SK-N-SH treated with all-trans-retinoic acid at 6 μM for 48 hours (cell line): ENCODE data around the gene ZNF385B.

ENCODE experiments used
- ATAC-seq: fragments of 200-7000 bp; cut with Tn5 transposase; 3 replicates; pipeline ENCODE4 v1.9.1; 2020; ENCODE audit warnings: mild to moderate bottlenecking, moderate library complexity
- ARNTL ChIP-seq: fragments of 450-650 bp; formaldehyde crosslinking; IDR thresholded peaks from 2 replicates; pipeline ENCODE4 v1.5.0; 2020; ENCODE audit warnings: low read depth, mild to moderate bottlenecking, moderate library complexity, borderline replicate concordance
- CSRNP3 ChIP-seq: fragments of 250-450 bp; sonication (Bioruptor Pico); IDR thresholded peaks from 2 replicates; pipeline ENCODE4 v1.5.1; 2021; ENCODE audit warnings: mild to moderate bottlenecking, moderate library complexity
- GLIS3 ChIP-seq: fragments of 250-450 bp; sonication (Bioruptor Pico); IDR thresholded peaks from 2 replicates; pipeline ENCODE4 v1.5.0; 2020; ENCODE audit warnings: mild to moderate bottlenecking, moderate library complexity
- PATZ1 ChIP-seq: fragments of 250-450 bp; sonication (Bioruptor Pico); IDR thresholded peaks from 2 replicates; pipeline ENCODE4 v1.8.0; 2020; ENCODE audit warnings: mild to moderate bottlenecking, moderate library complexity, borderline replicate concordance
- POU6F1 ChIP-seq: fragments of 250-450 bp; sonication (Bioruptor Pico); IDR thresholded peaks from 2 replicates; pipeline ENCODE4 v1.8.0; 2021; ENCODE audit warnings: low read depth, mild to moderate bottlenecking, moderate library complexity, borderline replicate concordance
- PPARA ChIP-seq: fragments of 250-450 bp; sonication (Bioruptor Pico); IDR thresholded peaks from 2 replicates; pipeline ENCODE4 v1.5.0; 2020; ENCODE audit warnings: mild to moderate bottlenecking, borderline replicate concordance
- RARB ChIP-seq: fragments of 250-450 bp; sonication (Bioruptor Pico); IDR thresholded peaks from 2 replicates; pipeline ENCODE4 v1.8.0; 2021; ENCODE audit warnings: mild to moderate bottlenecking, moderate library complexity
- TCF4 ChIP-seq: fragments of 250-450 bp; sonication (Bioruptor Pico); IDR thresholded peaks from 2 replicates; pipeline ENCODE4 v1.8.0; 2021; ENCODE audit warnings: mild to moderate bottlenecking, moderate library complexity, borderline replicate concordance
- TSHZ2 ChIP-seq: fragments of 250-450 bp; sonication (Bioruptor Pico); IDR thresholded peaks from 2 replicates; pipeline ENCODE4 v1.5.0; 2020; ENCODE audit warnings: mild to moderate bottlenecking, moderate library complexity
- ZFP3 ChIP-seq: fragments of 250-450 bp; sonication (Bioruptor Pico); IDR thresholded peaks from 2 replicates; pipeline ENCODE4 v1.5.0; 2020; ENCODE audit warnings: mild to moderate bottlenecking, moderate library complexity
- ZFP30 ChIP-seq: fragments of 450-650 bp; formaldehyde crosslinking; IDR thresholded peaks from 2 replicates; pipeline ENCODE4 v1.5.0; 2022; ENCODE audit warnings: mild to moderate bottlenecking, moderate library complexity
- ZNF8 ChIP-seq: fragments of 450-650 bp; formaldehyde crosslinking; IDR thresholded peaks from 2 replicates; pipeline ENCODE4 v1.5.0; 2020; ENCODE audit warnings: mild to moderate bottlenecking, moderate library complexity

Gene ZNF385B

GRCh38 chr2:179646862-179647587 lies 214.4 kb downstream of the ZNF385B start (continued):
- TF ChIP-seq TSHZ2 (CRISPR knock-in tag) (no peak), GLIS3 (CRISPR knock-in tag) (no peak), RARB (CRISPR knock-in tag) (no peak), ZNF8 (CRISPR knock-in tag) (no peak), ZFP30 (no peak), ARNTL (CRISPR knock-in tag) (no peak)

GRCh38 chr2:179646173-179646769 lies 215.1 kb downstream of the ZNF385B start:
- TF ChIP-seq TSHZ2 (CRISPR knock-in tag), result no peak
- no peak for TF ChIP-seq ZNF8 (CRISPR knock-in tag)
- TF ChIP-seq CSRNP3 (CRISPR knock-in tag), result no peak
- TF ChIP-seq ZFP30, result no peak
- TF ChIP-seq POU6F1 (CRISPR knock-in tag), result no peak
- no peak for TF ChIP-seq PPARA (CRISPR knock-in tag)
- TF ChIP-seq RARB (CRISPR knock-in tag), result no peak
- no peak for TF ChIP-seq PATZ1 (CRISPR knock-in tag)

GRCh38 chr2:179645047-179645446 lies 216.4 kb downstream of the ZNF385B start:
- ATAC-seq, result no peak

More at GRCh38 chr2:179646173-179646769, 215.1 kb downstream of the ZNF385B start:
- no peak for ATAC-seq

More at GRCh38 chr2:179645047-179645446, 216.4 kb downstream of the ZNF385B start:
- TF ChIP-seq ZFP3 (CRISPR knock-in tag), result no peak
- TF ChIP-seq CSRNP3 (CRISPR knock-in tag), result no peak
- TF ChIP-seq RARB (CRISPR knock-in tag), result no peak
- no peak for TF ChIP-seq TCF4 (CRISPR knock-in tag)
- TF ChIP-seq, all 23 proteins: peak for 0
